T-helper 22 cell (primary cell): ENCODE measurements around the gene PNLIPRP3.

Source experiments
- DNase-seq: peaks from one replicate; pipeline ENCODE4 v3.0.0-alpha.2; 2020; ENCODE audit warnings: low read depth

Gene PNLIPRP3

GRCh38 chr10:116450861-116451260 lies 23.2 kb downstream of the PNLIPRP3 start:
- no peak for DNase-seq

- no peak for DNase-seq
Observed at GRCh38 chr10:116451711-116452337, 24.2 kb downstream of the PNLIPRP3 start.

GRCh38 chr10:116452338-116452720 lies 24.7 kb downstream of the PNLIPRP3 start:
- DNase-seq = no peak

GRCh38 chr10:116457488-116457887 lies 29.8 kb downstream of the PNLIPRP3 start:
- no peak for DNase-seq

- no peak for DNase-seq
Observed at GRCh38 chr10:116460219-116460618, 32.6 kb downstream of the PNLIPRP3 start.

GRCh38 chr10:116461680-116462079 lies 34.0 kb downstream of the PNLIPRP3 start:
- DNase-seq = no peak

GRCh38 chr10:116464257-116464656 lies 36.6 kb downstream of the PNLIPRP3 start:
- DNase-seq = no peak

- DNase-seq = no peak
Observed at GRCh38 chr10:116465546-116465945, 37.9 kb downstream of the PNLIPRP3 start.

GRCh38 chr10:116466715-116467422 lies 39.2 kb downstream of the PNLIPRP3 start:
- no peak for DNase-seq

GRCh38 chr10:116469437-116469836 lies 41.8 kb downstream of the PNLIPRP3 start:
- DNase-seq = no peak

- no peak for DNase-seq
Observed at GRCh38 chr10:116470071-116470470, 42.4 kb downstream of the PNLIPRP3 start.

- no peak for DNase-seq
Observed at GRCh38 chr10:116470768-116471415, 43.2 kb downstream of the PNLIPRP3 start.

GRCh38 chr10:116472891-116473290 lies 45.2 kb downstream of the PNLIPRP3 start:
- no peak for DNase-seq

GRCh38 chr10:116475866-116476265 lies 48.2 kb downstream of the PNLIPRP3 start:
- DNase-seq = no peak

GRCh38 chr10:116476461-116476860 lies 48.8 kb downstream of the PNLIPRP3 start:
- DNase-seq = no peak

GRCh38 chr10:116477986-116478664 lies 50.5 kb downstream of the PNLIPRP3 start:
- DNase-seq = no peak

- DNase-seq = no peak
Observed at GRCh38 chr10:116486770-116487448, 59.3 kb downstream of the PNLIPRP3 start.

GRCh38 chr10:116487522-116488430 lies 60.1 kb downstream of the PNLIPRP3 start:
- no peak for DNase-seq

- DNase-seq = no peak
Observed at GRCh38 chr10:116489460-116489859, 61.8 kb downstream of the PNLIPRP3 start.

GRCh38 chr10:116490028-116490662 lies 62.5 kb downstream of the PNLIPRP3 start:
- DNase-seq = no peak

GRCh38 chr10:116504786-116505185 lies 77.1 kb downstream of the PNLIPRP3 start:
- DNase-seq = no peak
